Activated CD4-positive, alpha-beta T cell treated with anti-CD3 and anti-CD28 coated beads, Interleukin-10, Interleukin-2, amounts not matched to agents 100 ng/mL and 50 ng/mL, durations not matched to agents 16 hours and 8 hours (primary cell): ENCODE results near the gene ZNF142.

ENCODE experiments used
- DNase-seq: peaks from one replicate; pipeline ENCODE4 v3.0.0-alpha.2; 2020

Gene ZNF142, protein sequence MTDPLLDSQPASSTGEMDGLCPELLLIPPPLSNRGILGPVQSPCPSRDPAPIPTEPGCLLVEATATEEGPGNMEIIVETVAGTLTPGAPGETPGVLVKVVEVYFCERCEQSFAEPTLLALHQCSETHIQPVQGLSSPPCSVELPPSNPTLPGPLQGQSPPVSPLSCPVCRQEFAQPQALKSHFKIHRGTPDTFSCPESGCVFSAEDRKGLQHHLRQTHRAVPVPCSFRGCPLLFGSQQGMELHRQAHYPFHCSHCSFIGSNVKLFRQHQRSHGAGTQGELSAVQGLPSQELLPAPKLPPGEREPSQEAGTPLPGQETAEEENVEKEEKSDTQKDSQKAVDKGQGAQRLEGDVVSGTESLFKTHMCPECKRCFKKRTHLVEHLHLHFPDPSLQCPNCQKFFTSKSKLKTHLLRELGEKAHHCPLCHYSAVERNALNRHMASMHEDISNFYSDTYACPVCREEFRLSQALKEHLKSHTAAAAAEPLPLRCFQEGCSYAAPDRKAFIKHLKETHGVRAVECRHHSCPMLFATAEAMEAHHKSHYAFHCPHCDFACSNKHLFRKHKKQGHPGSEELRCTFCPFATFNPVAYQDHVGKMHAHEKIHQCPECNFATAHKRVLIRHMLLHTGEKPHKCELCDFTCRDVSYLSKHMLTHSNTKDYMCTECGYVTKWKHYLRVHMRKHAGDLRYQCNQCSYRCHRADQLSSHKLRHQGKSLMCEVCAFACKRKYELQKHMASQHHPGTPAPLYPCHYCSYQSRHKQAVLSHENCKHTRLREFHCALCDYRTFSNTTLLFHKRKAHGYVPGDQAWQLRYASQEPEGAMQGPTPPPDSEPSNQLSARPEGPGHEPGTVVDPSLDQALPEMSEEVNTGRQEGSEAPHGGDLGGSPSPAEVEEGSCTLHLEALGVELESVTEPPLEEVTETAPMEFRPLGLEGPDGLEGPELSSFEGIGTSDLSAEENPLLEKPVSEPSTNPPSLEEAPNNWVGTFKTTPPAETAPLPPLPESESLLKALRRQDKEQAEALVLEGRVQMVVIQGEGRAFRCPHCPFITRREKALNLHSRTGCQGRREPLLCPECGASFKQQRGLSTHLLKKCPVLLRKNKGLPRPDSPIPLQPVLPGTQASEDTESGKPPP (N-terminal part only)

DNA sequence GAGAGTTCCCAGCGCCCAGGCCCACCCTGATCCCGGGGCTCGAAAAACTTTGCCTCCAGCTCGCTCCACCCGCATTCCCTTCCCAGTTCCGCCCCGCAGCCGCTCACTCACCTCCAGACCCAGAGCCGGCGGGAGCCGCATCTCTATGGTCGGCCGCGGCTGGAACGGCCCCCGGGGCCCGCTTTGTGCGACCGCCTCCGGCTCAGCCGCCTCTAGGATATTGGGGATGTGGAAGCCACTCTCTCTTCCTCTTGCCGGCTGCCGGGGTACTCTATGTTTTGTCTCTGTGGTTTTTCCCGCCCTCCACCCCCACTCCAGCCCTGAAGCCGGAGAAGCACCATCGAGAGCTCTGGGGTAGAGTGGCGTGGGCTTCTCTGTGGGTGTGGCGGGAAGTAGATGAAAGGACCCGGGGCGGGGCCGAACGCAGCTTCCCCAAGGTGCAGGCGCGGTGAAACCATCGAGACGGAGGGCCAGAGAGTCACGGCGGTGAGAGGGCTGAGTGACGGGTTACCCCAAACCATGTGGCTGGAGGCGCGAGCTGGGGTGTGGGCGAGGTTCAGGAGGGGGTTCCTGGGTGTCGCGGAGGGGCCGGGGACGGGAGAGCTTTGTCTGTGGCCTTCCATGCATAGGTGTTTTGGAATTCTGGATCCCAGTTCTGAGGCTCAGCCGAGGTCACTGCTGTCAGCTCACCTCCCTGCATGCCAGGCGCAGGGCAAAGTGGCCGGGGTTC, at the start of gene ZNF142, which contains the start of gene BCS1L:
TSS of gene ZNF142 (minus strand) at position 366 of the 730 bp plus-strand sequence. CDS start 3,194 bp downstream, outside the sequence.
TSS of gene BCS1L (plus strand) at position 426 of the 730 bp plus-strand sequence. CDS start 1,305 bp downstream, outside the sequence.
- peak; percentile 97 for DNase-seq

DNA sequence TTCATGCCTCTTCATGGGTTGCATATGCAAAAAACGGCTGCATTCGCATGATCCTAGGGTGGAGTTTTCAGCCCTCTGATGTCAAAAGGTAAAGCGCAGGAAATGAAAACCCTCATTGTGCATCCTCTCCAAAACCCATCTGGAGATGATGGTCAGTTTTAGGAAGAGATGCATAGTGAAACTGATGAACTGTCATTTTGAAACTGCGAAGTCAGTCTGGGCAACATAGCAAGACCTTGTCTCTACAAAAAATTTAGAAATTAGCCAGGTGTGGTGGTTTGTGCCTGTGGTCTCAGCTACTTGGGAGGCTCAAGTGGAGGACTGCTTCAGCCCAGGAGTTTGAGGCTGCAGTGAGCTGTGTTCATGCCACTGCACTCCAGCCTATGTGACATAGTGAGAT, 48.7 kb upstream of the ZNF142 start:
- peak; percentile 74 for DNase-seq

DNA sequence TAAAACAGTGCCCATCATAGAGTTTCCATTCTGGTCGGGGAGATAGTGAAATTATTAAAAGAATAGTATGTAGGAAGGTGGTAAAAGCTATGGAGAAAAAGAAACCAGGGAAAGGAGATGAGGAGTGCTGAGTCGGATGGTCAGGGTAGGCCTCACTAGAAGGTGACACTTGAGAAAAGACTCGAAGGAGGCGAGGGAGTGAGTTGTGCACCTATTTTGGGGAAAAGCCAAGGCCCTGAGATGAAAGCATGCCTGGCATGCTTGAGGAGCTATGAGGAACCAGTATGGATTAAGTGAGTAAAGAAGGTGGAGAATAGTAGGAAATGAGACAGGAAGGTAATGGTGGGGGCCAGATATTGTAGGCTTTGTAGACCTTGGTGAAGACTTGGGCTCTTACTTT, 43.9 kb upstream of the ZNF142 start:
- DNase-seq, result no peak

DNA sequence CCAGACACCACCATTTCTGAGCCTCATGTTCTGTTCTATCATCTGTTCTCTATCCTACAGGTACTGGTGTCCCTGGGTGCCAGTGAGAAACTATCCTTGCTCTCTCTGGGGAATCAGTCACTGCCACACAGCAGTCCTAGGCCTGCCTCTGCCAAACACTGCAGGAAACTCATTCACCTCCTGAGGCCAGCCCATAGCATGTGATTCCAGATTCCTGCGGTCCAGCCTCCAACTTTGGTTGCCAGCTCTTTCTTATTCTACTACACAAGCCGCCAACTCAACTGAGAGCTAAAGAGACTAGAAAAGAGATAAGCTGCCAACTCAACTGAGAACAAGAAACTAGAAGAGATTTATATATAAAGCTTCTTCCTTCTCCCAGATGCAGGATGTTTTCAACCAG, 42.4 kb upstream of the ZNF142 start:
- DNase-seq, result no peak

DNA sequence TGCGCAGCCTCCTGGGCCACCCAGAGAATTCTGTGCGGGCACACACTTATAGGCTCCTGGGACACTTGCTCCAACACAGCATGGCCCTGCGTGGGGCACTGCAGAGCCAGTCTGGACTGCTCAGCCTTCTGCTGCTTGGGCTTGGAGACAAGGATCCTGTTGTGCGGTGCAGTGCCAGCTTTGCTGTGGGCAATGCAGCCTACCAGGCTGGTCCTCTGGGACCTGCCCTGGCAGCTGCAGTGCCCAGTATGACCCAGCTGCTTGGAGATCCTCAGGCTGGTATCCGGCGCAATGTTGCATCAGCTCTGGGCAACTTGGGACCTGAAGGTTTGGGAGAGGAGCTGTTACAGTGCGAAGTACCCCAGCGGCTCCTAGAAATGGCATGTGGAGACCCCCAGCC, 39.5 kb upstream of the ZNF142 start:
- no peak for DNase-seq

DNA sequence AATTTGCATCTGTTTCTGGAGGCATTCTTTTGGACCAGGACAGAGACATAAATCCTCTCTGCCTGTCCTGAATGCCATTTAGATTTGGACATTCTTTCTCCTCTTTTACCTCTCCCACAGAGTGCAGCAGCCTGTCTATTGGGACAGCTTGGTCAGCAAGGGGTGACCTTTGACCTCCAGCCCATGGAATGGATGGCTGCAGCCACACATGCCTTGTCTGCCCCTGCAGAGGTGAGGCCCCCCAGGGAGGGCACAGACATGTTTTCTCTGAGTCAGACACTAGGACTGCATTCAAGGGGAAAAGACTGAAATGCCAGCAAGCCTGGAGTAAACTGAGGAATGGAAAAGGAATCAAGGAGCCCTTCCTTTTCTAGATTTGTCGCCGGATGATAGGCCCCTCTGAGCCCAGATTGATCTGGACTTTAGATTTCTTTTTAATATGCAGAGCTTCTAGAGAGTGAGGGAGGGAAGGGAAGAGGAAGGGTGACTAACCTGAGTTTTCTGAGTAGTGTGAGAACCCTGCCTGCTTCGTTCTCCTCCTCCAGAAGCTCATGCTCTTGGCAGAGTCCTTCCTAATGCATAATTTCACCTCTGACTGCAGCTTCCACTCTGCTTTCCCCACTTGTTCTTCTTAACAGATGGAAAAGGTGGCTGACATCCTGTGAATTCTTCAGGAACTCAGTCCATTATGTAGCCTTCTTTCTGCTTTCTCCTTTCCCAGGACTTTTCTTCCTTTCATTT, 35.2 kb upstream of the ZNF142 start:
- no peak for DNase-seq

DNA sequence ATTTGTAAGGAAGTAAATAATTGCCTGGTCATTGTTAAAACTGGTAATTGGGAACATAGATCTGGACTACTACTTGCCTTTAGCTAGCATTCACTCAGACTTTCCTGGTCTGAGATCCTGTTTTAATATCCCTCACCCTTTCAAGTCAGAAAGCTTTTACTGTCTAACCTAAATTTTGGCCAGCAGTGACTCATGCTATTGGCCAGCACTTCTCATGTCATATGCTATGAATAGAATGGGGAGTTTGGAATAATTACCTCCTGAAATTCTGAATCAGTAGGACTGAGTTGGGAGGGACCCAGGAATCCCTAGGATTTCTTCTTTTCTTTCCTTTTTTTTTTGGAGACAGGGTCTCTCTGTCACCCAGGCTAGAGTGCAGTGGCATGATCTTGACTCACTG, 31.8 kb upstream of the ZNF142 start:
- no peak for DNase-seq

DNA sequence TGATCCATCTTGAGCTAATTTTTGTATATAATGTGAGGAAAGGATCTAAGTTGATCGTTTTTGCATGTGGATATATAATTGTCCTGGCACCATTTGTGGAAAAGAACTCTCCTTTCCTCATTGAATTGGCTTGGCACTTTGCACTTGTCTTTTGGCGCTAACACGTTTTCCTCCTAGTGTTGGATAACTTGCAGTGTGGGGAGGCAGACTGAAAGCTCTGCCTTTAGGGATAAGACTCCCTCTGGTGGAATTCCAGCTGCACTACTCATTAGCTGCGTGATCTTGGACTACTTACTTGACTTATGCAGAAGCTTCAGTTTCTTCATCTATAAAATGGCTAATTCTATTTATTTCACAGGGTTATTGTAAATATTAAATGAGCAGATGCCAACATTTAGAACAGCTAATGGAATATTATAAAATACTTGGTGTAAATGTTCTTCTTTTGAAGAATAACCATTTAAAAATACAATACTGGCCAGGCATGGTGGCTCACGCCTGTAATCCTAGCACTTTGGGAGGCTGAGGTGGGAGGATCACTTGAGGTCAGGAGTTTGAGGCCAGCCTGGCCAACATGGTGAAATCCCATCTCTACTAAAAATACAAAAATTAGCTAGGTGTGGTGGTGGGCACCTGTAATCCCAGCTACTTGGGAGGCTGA, 28.1 kb upstream of the ZNF142 start:
- peak; percentile 47 for DNase-seq

DNA sequence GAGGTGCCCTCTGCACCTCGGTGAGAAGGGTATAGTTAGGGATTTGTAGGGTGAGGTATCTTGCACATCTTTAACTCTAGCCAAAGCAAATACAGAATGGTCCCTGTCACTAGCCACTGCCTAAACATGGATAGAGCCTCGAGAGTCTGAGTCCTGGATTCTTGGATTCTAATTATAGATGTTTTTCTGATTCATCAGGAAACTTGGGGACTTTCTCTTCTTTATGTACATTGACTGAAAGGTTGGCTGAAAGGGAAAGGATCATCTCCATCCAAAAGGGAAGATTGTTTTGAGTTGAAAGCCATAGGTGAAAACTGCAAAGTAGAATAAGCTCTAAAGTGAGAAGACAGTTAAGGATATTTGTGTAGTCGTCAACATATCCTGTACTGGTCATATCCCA, 20.6 kb upstream of the ZNF142 start:
- no peak for DNase-seq

DNA sequence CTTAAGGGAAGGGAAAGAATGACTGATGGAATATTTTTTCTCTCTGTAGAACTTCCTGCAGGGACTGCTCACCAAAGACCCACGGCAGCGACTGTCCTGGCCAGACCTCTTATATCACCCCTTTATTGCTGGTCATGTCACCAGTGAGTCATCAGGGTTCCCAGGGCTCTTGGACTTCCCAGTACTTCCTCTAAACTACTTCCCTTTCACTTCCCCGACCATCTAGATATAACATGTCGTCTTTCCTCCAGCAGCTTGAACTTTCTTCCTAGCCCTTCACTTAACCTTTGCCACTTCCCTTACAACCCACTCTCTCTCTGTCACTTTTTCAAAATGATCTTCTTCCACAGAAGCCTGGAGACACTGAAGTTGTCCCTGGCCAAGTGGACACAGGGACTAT, 19.7 kb upstream of the ZNF142 start:
- DNase-seq, result no peak

DNA sequence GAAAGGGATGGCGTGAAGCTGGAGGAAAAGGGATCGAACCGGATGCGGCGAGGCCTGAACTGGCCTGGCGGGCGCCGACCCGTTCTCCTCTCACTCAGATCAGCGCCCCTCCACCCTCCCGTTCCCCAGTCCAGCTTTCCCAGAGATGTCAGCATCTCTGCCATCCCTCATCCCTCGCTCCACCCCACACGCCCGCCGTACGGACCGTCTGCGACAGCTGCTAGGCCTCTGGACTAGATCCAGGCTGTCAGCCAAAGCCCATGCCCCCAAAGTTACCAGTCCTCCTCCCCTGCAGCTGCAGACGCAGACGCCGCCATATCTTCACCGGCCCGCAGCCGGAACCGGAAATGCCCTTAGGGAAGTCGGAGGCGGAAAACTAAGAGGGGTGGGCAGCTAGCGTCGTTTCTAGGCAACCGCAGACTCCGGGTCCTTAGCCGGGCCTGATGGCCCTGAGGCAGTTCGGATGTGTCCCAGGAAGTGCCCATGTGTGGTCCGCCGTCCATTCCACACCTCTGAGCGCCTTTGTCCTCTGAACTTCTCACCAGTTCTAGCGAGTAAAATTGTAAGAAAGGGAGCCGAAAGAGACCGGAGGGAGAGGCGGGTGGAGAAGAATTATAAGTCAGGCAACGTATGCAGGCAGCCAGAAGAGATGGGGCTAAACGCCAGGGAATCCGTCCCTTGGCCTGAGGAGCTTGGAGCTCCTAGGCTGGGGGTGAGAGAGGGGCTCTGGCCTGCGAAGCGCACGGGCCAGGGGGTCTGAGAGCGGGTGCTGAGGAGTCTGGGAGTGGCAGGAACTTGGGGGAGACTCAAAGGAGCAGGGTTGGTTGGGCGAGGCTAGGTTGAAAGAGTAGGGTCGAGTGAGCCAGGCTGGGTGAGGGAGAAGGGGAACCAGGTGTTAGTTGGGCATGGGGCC, 12.5 kb upstream of the ZNF142 start, which contains the start of the genes RNF25 and STK36:
TSS of gene RNF25 (minus strand) at position 349 of the 913 bp plus-strand sequence. CDS start at position 317, 32 bp downstream.
TSS of gene STK36 (plus strand) at position 433 of the 913 bp plus-strand sequence. CDS start 744 bp downstream, outside the sequence.
- DNase-seq, result peak; percentile 92

DNA sequence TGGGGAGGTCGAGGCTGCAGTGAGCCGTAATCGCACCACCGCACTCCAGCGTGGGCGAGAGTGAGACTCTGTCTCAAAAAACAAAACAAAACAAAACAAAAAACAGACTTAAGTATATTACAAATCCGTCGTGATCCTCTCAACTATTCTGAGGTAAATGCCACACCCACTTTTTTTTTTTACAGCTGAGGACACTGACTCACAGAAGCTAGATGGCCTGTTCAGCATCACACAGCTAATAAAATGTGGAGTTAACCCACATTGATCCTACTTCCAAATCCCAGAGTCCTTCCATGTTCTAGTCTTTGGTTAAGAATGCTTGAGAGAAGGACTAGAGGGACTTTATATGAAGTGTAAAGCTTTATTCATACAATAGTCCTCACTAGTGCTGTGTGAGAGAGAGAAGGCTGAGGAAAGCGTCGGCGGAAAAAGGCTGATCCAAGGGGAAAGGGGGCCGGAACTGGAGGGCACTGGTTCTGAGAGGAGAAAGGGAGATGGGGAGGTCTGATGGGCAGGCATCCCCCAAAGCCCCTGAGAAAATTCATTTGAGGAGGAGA, 11.8 kb upstream of the ZNF142 start:
- no peak for DNase-seq

DNA sequence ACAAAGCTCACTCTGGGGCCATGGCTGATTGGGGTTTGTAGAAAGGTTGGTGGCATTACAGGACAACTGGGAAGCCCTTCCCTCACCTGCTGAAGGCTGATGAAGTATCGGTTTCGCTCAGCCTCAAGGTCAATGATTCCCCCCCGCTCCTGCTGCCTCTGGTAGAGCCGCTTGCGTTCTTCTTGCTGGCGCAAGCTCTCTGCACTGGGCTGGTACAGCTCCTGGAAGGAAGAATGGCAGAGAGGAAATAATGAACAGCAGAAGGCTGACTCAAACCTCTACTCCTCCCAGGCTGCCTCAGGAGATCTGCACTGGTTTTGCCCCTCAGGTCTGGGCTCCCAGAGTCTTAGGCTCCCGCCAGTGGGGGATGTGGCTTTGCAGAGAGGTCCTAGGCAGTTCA, 5.2 kb upstream of the ZNF142 start:
- DNase-seq, result no peak

DNA sequence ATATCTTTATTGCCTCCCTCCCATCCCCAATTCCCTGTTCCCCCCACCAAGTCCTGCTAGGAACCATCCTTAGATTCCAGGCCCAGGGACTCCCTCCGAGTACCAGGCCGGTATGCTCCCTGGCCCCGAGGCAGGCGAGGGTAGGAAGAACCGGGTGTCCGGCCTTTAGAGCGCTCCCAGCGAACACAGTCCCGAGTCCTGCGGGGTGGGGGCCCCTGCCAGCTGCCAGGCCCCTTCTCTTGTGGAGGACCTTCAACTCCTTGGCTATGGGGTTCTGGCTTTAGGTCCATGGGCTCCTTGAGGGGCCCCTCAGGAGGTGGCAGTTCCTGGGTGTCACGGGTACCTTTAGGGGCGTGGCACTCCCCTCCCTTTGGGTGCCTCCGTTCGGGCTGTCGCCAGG, 4.5 kb upstream of the ZNF142 start:
- no peak for DNase-seq

DNA sequence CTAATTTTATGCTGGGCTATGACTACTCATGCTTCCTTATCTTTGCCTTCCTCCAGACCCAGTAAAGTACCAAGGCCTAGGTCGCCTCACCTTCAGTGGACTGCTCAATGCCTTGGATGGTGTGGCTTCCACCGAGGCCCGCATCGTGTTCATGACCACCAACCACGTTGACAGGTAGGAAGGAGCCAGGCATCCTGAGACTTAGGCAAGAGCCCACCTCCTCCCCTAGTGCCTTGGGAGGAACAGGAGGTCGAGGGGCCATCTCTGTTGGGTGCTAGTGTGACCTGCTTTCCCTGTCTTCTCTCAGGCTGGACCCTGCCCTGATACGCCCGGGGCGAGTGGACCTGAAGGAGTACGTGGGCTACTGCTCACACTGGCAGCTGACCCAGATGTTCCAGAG, 3.4 kb upstream of the ZNF142 start:
- DNase-seq, result no peak

DNA sequence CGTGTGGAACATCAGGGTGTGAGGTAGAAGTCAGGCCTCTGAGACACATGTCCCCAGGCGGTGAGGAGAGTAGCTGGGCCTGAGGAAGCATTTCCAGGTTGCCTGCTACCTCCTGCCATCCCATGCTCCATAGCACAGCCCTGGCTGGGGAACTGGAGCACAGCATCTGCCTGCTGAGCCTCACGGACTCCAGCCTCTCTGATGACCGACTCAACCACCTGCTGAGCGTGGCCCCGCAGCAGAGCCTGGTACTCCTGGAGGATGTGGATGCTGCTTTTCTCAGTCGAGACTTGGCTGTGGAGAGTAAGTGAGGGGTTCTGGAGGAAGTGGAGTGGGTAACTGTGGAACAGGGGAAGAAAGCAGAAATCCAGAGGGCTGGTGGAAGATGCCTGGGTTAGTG, 3.0 kb upstream of the ZNF142 start:
- DNase-seq, result no peak

DNA sequence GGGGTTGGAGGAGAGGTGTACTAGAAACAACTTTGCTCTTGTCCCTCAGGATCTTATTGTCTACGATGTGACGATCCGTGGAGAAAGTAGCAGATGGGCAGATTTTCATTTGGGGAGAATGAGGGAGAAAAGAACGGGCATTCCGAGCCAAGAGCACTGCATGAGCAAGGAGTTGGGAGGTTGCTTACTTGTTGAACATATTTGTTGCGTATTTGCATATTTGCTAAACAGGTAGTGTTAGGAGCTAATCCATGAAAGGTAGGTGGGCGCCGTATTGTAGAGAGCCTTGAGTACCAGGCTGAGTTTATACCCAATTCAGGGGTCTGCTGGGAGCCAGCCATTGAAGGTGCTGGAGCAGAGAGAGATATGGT, 550 bp upstream of the ZNF142 start:
- no peak for DNase-seq

DNA sequence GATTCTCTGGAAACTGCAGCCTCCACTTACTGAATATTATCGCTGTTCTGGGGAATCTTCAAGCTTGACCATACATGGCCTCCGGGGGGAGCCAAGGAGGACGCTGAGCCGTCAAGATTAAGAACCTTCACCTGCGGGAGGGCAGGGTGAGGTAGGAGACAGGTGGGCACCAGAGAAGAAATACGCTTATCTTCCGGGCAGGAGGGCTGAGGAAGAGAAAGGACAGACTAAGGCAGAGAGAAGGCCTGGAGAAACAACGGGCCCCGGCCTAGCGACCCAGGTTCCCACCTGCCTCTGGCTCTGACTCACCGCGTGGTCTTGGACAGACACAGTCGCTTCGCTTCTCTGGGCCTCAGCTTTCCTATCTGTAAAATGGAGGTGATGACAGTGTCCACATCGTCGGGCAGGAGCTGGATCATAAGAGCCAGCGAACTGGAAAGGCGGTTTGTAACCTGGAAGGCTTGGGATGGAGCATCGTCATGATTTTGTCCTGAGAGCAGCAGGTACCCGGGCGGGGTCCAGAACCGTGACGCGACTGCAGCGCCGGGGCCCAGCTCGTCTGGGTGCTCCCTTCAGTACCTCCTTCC, 659 bp downstream of the ZNF142 start:
- DNase-seq, result peak; percentile 62

DNA sequence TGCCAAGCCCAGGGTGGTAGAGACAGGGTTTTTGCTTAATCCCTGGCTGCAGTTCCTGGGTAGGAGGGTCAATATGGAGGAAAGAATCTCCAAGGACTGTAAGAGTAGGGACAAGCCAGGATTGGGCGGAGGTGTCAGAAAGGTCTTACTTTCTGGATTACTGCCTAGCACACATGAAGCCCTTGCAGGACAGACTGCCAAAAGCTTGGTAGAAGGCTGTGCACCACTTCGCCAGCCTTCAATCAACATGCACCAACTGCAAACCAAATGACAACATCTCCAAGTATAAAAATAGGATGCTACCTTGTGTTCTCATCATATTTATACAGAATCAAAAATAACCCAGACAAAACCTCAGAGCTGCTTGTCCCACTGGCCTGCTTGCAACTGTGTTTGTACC, 3.7 kb downstream of the ZNF142 start:
- DNase-seq, result no peak
